Dedifferentiated amniotic fluid mesenchymal stem cell (primary cell): ENCODE measurements around the gene CUL1.

ENCODE experiments used
- DNase-seq: peaks from one replicate; pipeline ENCODE4 v3.0.0-alpha.2; 2016; ENCODE audit errors: extremely low spot score

The CUL1 gene

GRCh38 chr7:148718431-148718830, 19.7 kb downstream of the CUL1 start:
- DNase-seq = no peak

- DNase-seq = no peak
Observed at GRCh38 chr7:148719753-148720152, 21.1 kb downstream of the CUL1 start.

GRCh38 chr7:148720472-148720871, 21.8 kb downstream of the CUL1 start:
- peak; percentile 13 for DNase-seq

GRCh38 chr7:148721390-148721789, 22.7 kb downstream of the CUL1 start:
- DNase-seq = no peak

- DNase-seq = no peak
Observed at GRCh38 chr7:148722340-148723165, 23.9 kb downstream of the CUL1 start.

- DNase-seq = no peak
Observed at GRCh38 chr7:148723166-148723559, 24.5 kb downstream of the CUL1 start.

GRCh38 chr7:148723846-148724245, 25.1 kb downstream of the CUL1 start:
- no peak for DNase-seq

- DNase-seq = no peak
Observed at GRCh38 chr7:148726385-148726784, 27.7 kb downstream of the CUL1 start.

GRCh38 chr7:148727501-148728278, 29.0 kb downstream of the CUL1 start:
- DNase-seq = no peak

GRCh38 chr7:148729984-148730733, 31.5 kb downstream of the CUL1 start:
- DNase-seq = peak; percentile 59

- no peak for DNase-seq
Observed at GRCh38 chr7:148732862-148733261, 34.2 kb downstream of the CUL1 start.

GRCh38 chr7:148733496-148733895, 34.8 kb downstream of the CUL1 start:
- DNase-seq = no peak

- DNase-seq = no peak
Observed at GRCh38 chr7:148735141-148735540, 36.4 kb downstream of the CUL1 start.

GRCh38 chr7:148735967-148736366, 37.3 kb downstream of the CUL1 start:
- DNase-seq = no peak

- DNase-seq = no peak
Observed at GRCh38 chr7:148738737-148739535, 40.2 kb downstream of the CUL1 start.

- DNase-seq = no peak
Observed at GRCh38 chr7:148746135-148746534, 47.4 kb downstream of the CUL1 start.

GRCh38 chr7:148747274-148747673, 48.6 kb downstream of the CUL1 start:
- DNase-seq = no peak

- DNase-seq = no peak
Observed at GRCh38 chr7:148750442-148751355, 52.0 kb downstream of the CUL1 start.

GRCh38 chr7:148753224-148753623, 54.5 kb downstream of the CUL1 start:
- no peak for DNase-seq

GRCh38 chr7:148754912-148755311, 56.2 kb downstream of the CUL1 start:
- no peak for DNase-seq
